ENCODE results near the gene MZT2B. TPM values are rescaled to one million over a fixed set of nuclear protein-coding genes. Genes with fewer than 3 reads are reported as not detected.

Gene MZT2B
- total RNA-seq = 126 and 277 TPM in 2 replicates

DNA sequence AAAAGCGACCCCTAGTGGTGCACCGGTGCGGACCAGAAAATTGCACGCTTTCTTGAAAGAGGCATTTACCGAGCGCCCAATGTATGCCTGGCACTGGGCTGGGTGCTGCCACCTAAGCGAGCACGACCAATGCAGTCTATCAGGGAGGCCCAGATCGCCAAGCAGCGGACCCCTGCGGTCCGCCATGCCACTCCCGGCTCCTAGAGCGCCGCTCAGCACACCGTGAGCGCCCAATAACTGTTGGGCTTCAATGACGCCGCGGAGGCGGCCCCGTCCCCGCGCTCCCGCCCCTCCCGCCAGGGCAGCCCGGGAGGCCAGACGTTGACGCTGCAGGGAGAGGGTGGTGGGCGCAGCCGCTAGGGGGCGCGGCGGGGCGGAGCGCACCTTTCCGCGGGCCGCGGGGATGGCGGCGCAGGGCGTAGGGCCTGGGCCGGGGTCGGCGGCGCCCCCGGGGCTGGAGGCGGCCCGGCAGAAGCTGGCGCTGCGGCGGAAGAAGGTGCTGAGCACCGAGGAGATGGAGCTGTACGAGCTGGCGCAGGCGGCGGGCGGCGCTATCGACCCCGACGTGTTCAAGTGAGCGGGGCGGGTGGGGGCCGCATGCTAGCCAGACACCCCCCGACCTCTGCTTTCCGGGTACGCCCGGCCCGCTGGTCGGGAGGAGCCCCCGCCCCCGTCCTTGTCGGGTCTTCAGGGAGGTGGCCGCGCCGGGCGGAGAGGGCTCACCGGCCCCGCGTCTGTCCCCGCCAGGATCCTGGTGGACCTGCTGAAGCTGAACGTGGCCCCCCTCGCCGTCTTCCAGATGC is at the start of gene MZT2B:
TSS of gene MZT2B (plus strand) at position 383 of the 803 bp plus-strand sequence. CDS start at position 404, 21 bp downstream.

GRCh38 chr2:130145006-130145414 is 37.1 kb upstream of the MZT2B start, which contains the start of gene CCDC74B:
CCDC74B (minus strand) TSS chr2:130145112; CDS start chr2:130144996, 116 bp downstream.

DNA sequence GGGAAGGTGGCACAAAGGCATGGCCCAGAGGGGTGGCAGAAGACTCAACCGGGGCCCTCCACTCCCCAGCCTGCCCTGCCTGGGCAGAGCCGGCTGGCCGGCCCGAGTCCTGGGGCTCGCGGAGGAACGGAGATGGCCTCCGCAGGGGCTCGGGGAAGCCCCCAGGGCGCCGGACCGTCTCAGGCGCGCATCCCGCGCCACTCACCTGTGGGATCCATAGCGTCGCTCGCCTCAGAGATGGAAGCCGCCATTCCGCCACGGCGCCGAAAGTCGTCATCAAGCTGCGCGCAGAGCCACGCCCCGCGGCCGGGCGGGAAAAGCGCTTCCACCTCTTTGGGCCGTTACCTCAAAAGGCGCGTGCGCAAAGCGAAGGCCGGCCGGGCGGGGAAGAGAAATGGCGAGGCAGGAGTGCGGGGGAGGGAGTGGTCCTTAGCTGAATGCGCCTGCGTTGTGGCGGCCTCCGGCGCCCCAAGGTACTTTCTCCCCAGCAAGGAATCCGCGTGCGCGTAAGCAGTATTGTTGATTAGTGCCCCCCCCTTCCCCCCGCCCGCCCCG is 660 bp upstream of the MZT2B start, which contains the start of gene SMPD4:
TSS of gene SMPD4 (minus strand) at position 278 of the 555 bp plus-strand sequence. CDS start 5,010 bp downstream, outside the sequence.

GRCh38 chr2:130198343-130198742 is 16.3 kb downstream of the MZT2B start, which contains the start of gene TUBA3E:
TUBA3E (minus strand) TSS chr2:130198439; CDS start chr2:130198360, 79 bp downstream.

Other genes starting within 250 kb of the MZT2B start
- gene RAB6C, start 202.6 kb upstream of the MZT2B start, total RNA-seq = not detected in 2 replicates
- gene POTEF, start 53.0 kb upstream of the MZT2B start, total RNA-seq = not detected in 2 replicates
- gene CCDC74B, start 37.1 kb upstream of the MZT2B start, total RNA-seq = 4.1 and 10.6 TPM in 2 replicates
- gene SMPD4, start 660 bp upstream of the MZT2B start, total RNA-seq = 7.3 and 9.1 TPM in 2 replicates
- gene TUBA3E, start 16.2 kb downstream of the MZT2B start, total RNA-seq = not detected in 2 replicates
- 58.0 and 79.0 TPM in 2 replicates for gene IMP4, start 160.6 kb downstream of the MZT2B start, total RNA-seq
- gene PTPN18, start 173.8 kb downstream of the MZT2B start, total RNA-seq = 10.6 and 10.9 TPM in 2 replicates

Measured in bronchial smooth muscle cell (primary cell).